Trophoblast cell (in vitro differentiated cells and primary cell): ENCODE results near the gene GRM8.

Experiments
- DNase-seq, 2 donors: peaks; one replicate each; pipeline ENCODE4 v3.0.0-alpha.2; 2016
- H2AFZ ChIP-seq: 2 replicates; pipeline ENCODE4 v1.6.1; 2013; ENCODE audit warnings: low read length, moderate library complexity, mild to moderate bottlenecking; ENCODE audit not compliant: insufficient read depth, poor library complexity
- H2AK5ac ChIP-seq: 2 replicates; pipeline ENCODE4 v1.6.1; 2013; ENCODE audit warnings: mild to moderate bottlenecking, low read length
- H2BK120ac ChIP-seq: 2 replicates; pipeline ENCODE4 v1.6.1; 2013; ENCODE audit warnings: low read length, mild to moderate bottlenecking, moderate library complexity; ENCODE audit not compliant: insufficient read depth, poor library complexity
- H2BK12ac ChIP-seq: 2 replicates; pipeline ENCODE4 v1.6.1; 2013; ENCODE audit warnings: mild to moderate bottlenecking, low read length, moderate library complexity
- H2BK5ac ChIP-seq: 2 replicates; pipeline ENCODE4 v1.6.1; 2013; ENCODE audit warnings: low read length, low read depth, moderate library complexity, mild to moderate bottlenecking; ENCODE audit not compliant: poor library complexity
- H3K14ac ChIP-seq: 2 replicates; pipeline ENCODE4 v1.6.1; 2013; ENCODE audit warnings: mild to moderate bottlenecking, low read length
- H3K18ac ChIP-seq: 2 replicates; pipeline ENCODE4 v1.6.1; 2013; ENCODE audit warnings: mild to moderate bottlenecking, low read length
- H3K23ac ChIP-seq: 2 replicates; pipeline ENCODE4 v1.6.1; 2013; ENCODE audit warnings: low read length
- H3K27ac ChIP-seq: 2 replicates; pipeline ENCODE4 v1.5.1; 2013; ENCODE audit warnings: low read depth, mild to moderate bottlenecking, inconsistent platforms, low read length, moderate library complexity
- H3K27me3 ChIP-seq: 2 replicates; pipeline ENCODE4 v1.6.1; 2013; ENCODE audit warnings: inconsistent platforms, mild to moderate bottlenecking, low read length, moderate library complexity; ENCODE audit not compliant: insufficient read depth
- H3K36me3 ChIP-seq, 2 experiments: 1 replicate in 1 of 2; 2 replicates in 1 of 2; pipeline ENCODE4 v1.6.1; 2013; ENCODE audit warnings: low read length in 2 of 2, mild to moderate bottlenecking in 2 of 2, moderate library complexity in 1 of 2; ENCODE audit not compliant: insufficient read depth in 2 of 2, control insufficient read depth in 1 of 2
- H3K4ac ChIP-seq: 2 replicates; pipeline ENCODE4 v1.6.1; 2013; ENCODE audit warnings: low read depth, mild to moderate bottlenecking, low read length, moderate library complexity
- H3K4me1 ChIP-seq, 2 experiments: 1 replicate in 1 of 2; 2 replicates in 1 of 2; pipeline ENCODE4 v1.6.1; 2013; ENCODE audit warnings: low read length in 2 of 2, mild to moderate bottlenecking in 2 of 2, moderate library complexity in 1 of 2; ENCODE audit not compliant: insufficient read depth in 2 of 2, control insufficient read depth in 1 of 2
- H3K4me2 ChIP-seq: 2 replicates; pipeline ENCODE4 v1.6.1; 2013; ENCODE audit warnings: inconsistent platforms, mild to moderate bottlenecking, low read length, moderate library complexity
- H3K4me3 ChIP-seq: 2 replicates; pipeline ENCODE4 v1.5.1; 2013; ENCODE audit warnings: mild to moderate bottlenecking, low read depth, low read length, inconsistent platforms
- H3K79me1 ChIP-seq: one replicate; pipeline ENCODE4 v1.6.1; 2013; ENCODE audit warnings: low read length
- H3K79me2 ChIP-seq: 2 replicates; pipeline ENCODE4 v1.6.1; 2013; ENCODE audit warnings: low read length, mild to moderate bottlenecking; ENCODE audit not compliant: control insufficient read depth, insufficient read depth, poor library complexity
- H3K9ac ChIP-seq: 2 replicates; pipeline ENCODE4 v1.6.1; 2013; ENCODE audit warnings: mild to moderate bottlenecking, low read length
- H3K9me3 ChIP-seq: 2 replicates; pipeline ENCODE4 v1.6.1; 2013; ENCODE audit warnings: low read depth, mild to moderate bottlenecking, control low read depth, inconsistent platforms, low read length; ENCODE audit not compliant: insufficient read depth
- H4K12ac ChIP-seq: 2 replicates; pipeline ENCODE4 v1.6.1; 2013; ENCODE audit warnings: low read depth, mild to moderate bottlenecking, low read length, moderate library complexity
- H4K8ac ChIP-seq: 2 replicates; pipeline ENCODE4 v1.6.1; 2013; ENCODE audit warnings: low read depth, mild to moderate bottlenecking, low read length, moderate library complexity
- H4K91ac ChIP-seq: one replicate; pipeline ENCODE4 v1.6.1; 2013; ENCODE audit warnings: low read depth, mild to moderate bottlenecking, low read length, moderate library complexity
- WGBS: extraction: QIAGEN DNeasy Blood & Tissue Kit; methylation state at CpG from one replicate; pipeline ENCODE4 v1.1.7; 2013; ENCODE audit warnings: missing lambda C conversion rate; ENCODE audit not compliant: insufficient read length, insufficient coverage; ENCODE audit errors: extremely low coverage; 5-methylcytosine and 5-hydroxymethylcytosine counted together

The GRM8 gene

DNA sequence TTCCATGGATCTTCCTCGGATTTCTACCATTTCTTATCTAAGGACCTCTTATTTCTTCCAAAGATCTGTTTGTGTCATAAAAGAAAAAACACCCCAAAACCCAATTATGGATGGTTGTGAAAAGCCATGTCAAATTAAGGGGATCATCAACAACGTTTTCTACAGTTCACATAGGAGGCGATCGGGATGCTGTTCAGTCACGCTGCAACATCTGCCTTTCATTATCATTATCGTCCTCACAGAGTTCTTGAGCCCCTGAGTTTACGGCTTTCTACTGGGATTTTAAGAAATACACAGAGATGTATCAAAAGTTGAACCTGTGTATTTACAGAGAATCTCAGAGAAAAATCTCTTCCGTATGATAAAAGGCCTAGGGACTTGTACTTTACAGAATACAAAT is 101.4 kb downstream of the GRM8 start:
- H3K23ac ChIP-seq: no peak overlapping the region
- WGBS: no CpG with 5 or more reads among the region's 8 CpGs
- no peak overlapping the region for H2BK5ac ChIP-seq

GRCh38 chr7:127150543-127150942 is 102.2 kb downstream of the GRM8 start:
- H4K8ac ChIP-seq: no peak overlapping the region
- H2AK5ac ChIP-seq: no peak overlapping the region
- H3K4me3 ChIP-seq: no peak overlapping the region
- no peak for DNase-seq
- no peak overlapping the region for H4K12ac ChIP-seq
- no peak overlapping the region for H2BK5ac ChIP-seq
- no peak overlapping the region for H3K4me2 ChIP-seq
- no peaks in the 10 kb centered on the region for H3K4me1 ChIP-seq
- H3K4ac ChIP-seq: no peak overlapping the region
- H3K79me2 ChIP-seq: no peaks in the 10 kb centered on the region
- no CpG with 5 or more reads among the region's 2 CpGs for WGBS
- H4K91ac ChIP-seq: no peak overlapping the region
- H3K27me3 ChIP-seq: no peaks in the 10 kb centered on the region
- no peak overlapping the region for H3K14ac ChIP-seq
- no peak overlapping the region for H2BK12ac ChIP-seq
- no peak overlapping the region for H2BK120ac ChIP-seq
- H3K36me3 ChIP-seq: no peaks in the 10 kb centered on the region
- H3K27ac ChIP-seq: no peak overlapping the region
- no peak overlapping the region for H2AFZ ChIP-seq
- no peaks in the 10 kb centered on the region for H3K79me1 ChIP-seq
- no peaks in the 10 kb centered on the region for H3K9me3 ChIP-seq
- no peak overlapping the region for H3K18ac ChIP-seq
- H3K9ac ChIP-seq: no peak overlapping the region
- H3K23ac ChIP-seq: no peak overlapping the region

More for the DNA sequence above, 101.4 kb downstream of the GRM8 start:
- Histone ChIP-seq H3K4me2 (no peak overlapping the region), H3K36me3 (no peaks in the 10 kb centered on the region), H2AFZ (no peak overlapping the region), H3K9me3 (no peaks in the 10 kb centered on the region), H3K9ac (no peak overlapping the region), H3K4ac (no peak overlapping the region), H4K91ac (no peak overlapping the region), H3K14ac (no peak overlapping the region), H4K8ac (no peak overlapping the region), H3K4me1 (no peaks in the 10 kb centered on the region), H4K12ac (no peak overlapping the region), H3K27me3 (no peaks in the 10 kb centered on the region), H3K79me1 (no peaks in the 10 kb centered on the region), H3K18ac (no peak overlapping the region), H3K79me2 (no peaks in the 10 kb centered on the region), H3K4me3 (no peak overlapping the region), H2BK120ac (no peak overlapping the region), H2BK12ac (no peak overlapping the region), H2AK5ac (no peak overlapping the region), H3K27ac (no peak overlapping the region)
- DNase-seq: no peak

DNA sequence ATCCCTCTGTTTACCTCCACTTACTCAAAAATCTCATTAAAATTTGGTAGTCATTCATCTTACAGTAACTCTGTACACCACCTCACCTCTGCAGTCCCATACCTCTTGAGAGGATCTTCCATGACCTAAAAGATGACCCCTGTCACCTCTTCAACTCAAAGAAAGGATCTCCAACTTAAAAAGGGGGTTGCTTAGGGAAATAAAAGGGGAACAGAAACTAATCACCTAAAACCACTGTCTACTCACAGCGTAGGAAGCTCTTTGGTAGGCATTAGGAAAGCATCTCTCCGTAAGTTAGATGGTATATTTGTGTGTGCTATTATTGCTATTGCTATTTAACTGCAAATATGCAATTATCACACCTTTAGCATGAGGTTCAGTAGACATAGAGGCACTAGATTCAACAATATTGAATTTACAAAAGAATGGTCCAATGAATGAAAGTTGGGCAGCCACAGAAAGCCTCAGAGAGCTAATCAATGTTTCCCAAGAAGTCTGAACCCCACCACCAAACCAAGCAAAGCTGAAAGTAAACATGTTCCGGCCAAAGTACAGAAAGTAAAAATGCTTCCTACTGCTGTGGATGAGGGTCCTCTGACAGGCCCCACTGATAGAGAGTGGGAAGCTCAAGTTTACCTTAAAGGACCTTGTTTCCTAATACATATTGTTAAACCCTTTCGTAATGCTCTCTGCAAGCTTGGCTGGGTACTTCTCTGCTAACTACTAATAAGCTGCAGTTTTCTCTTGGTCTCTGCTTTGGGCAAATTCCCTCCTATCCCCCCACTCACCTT is 105.8 kb downstream of the GRM8 start:
- H3K23ac ChIP-seq: no peak overlapping the region
- no peak overlapping the region for H4K8ac ChIP-seq
- no peak overlapping the region for H2AFZ ChIP-seq
- no peaks in the 10 kb centered on the region for H3K79me2 ChIP-seq
- H2BK120ac ChIP-seq: no peak overlapping the region
- H3K36me3 ChIP-seq: no peaks in the 10 kb centered on the region
- H3K4me1 ChIP-seq: no peaks in the 10 kb centered on the region
- no peak overlapping the region for H3K4ac ChIP-seq
- no peak overlapping the region for H3K18ac ChIP-seq
- DNase-seq: no peak
- no peak overlapping the region for H2BK12ac ChIP-seq
- no peaks in the 10 kb centered on the region for H3K79me1 ChIP-seq
- H3K4me2 ChIP-seq: no peak overlapping the region
- no peak overlapping the region for H3K9ac ChIP-seq
- no peak overlapping the region for H3K27ac ChIP-seq
- H3K9me3 ChIP-seq: no peaks in the 10 kb centered on the region
- no peak overlapping the region for H4K91ac ChIP-seq
- no peak overlapping the region for H2AK5ac ChIP-seq
- no peak overlapping the region for H3K14ac ChIP-seq
- no peaks in the 10 kb centered on the region for H3K27me3 ChIP-seq
- H2BK5ac ChIP-seq: no peak overlapping the region
- H3K4me3 ChIP-seq: no peak overlapping the region
- no peak overlapping the region for H4K12ac ChIP-seq
- WGBS: no CpG with 5 or more reads among the region's 4 CpGs

DNA sequence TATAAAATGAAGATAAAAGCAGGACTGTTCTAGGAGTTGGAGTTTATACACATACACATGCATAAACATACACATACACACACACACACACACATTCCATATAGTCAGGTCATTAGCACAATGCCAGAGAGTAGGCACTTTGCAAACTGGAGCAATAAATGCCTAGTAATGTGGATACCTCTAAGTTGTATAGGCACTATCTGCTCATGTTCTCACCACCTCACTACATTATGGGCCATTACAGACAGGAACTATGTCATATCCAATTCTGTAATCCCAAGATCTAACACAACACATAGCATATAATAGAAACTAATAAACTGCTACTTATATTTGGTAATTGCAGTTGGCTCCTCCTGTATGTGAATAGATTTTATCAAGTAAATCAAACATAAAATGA is 115.6 kb downstream of the GRM8 start:
- no peak overlapping the region for H2BK12ac ChIP-seq
- no peak overlapping the region for H3K23ac ChIP-seq
- no peak overlapping the region for H3K4me2 ChIP-seq
- H3K27me3 ChIP-seq: no peaks in the 10 kb centered on the region
- H3K79me1 ChIP-seq: no peaks in the 10 kb centered on the region
- H4K12ac ChIP-seq: no peak overlapping the region
- H3K36me3 ChIP-seq: no peaks in the 10 kb centered on the region
- H2AK5ac ChIP-seq: no peak overlapping the region
- H2BK120ac ChIP-seq: no peak overlapping the region
- H3K18ac ChIP-seq: no peak overlapping the region
- no peak overlapping the region for H2AFZ ChIP-seq
- H4K8ac ChIP-seq: no peak overlapping the region
- H2BK5ac ChIP-seq: no peak overlapping the region
- no peaks in the 10 kb centered on the region for H3K4me1 ChIP-seq
- no peaks in the 10 kb centered on the region for H3K79me2 ChIP-seq
- H3K9me3 ChIP-seq: peaks cover 2% of the 10 kb centered on the region
- no peak for DNase-seq
- no peak overlapping the region for H3K9ac ChIP-seq
- H3K14ac ChIP-seq: no peak overlapping the region
- H4K91ac ChIP-seq: no peak overlapping the region
- H3K4ac ChIP-seq: no peak overlapping the region
- H3K27ac ChIP-seq: no peak overlapping the region
- no peak overlapping the region for H3K4me3 ChIP-seq
